Astrocyte (in vitro differentiated cells and primary cell): ENCODE data around the gene TUBE1. TPM values are rescaled to one million over a fixed set of nuclear protein-coding genes. Genes with fewer than 3 reads are reported as not detected.

Experiments used
- DNase-seq: peaks from one replicate; pipeline ENCODE4 v3.0.0-alpha.2; 2010; ENCODE audit warnings: low read depth
- FAIRE-seq: peaks from 2 replicates; lab custom pipeline; 2011; peaks lifted over from hg19 to GRCh38; lab: Jason Lieb, UNC
- H2AFZ ChIP-seq: 2 replicates; pipeline ENCODE4 v1.6.0; 2012; ENCODE audit warnings: low read depth, low read length, inconsistent platforms
- H3K27ac ChIP-seq: 2 replicates; pipeline ENCODE4 v1.5.1; 2011; ENCODE audit warnings: low read depth, low read length, inconsistent platforms
- H3K27me3 ChIP-seq: 2 replicates; pipeline ENCODE4 v1.6.0; 2011; ENCODE audit warnings: low read length, inconsistent platforms; ENCODE audit not compliant: insufficient read depth
- H3K36me3 ChIP-seq: 2 replicates; pipeline ENCODE4 v1.5.1; 2011; ENCODE audit warnings: low read length, inconsistent platforms; ENCODE audit not compliant: insufficient read depth
- H3K4me1 ChIP-seq: 2 replicates; pipeline ENCODE4 v1.5.1; 2011; ENCODE audit warnings: low read length, inconsistent platforms; ENCODE audit not compliant: insufficient read depth
- H3K4me2 ChIP-seq: 2 replicates; pipeline ENCODE4 v1.6.0; 2012; ENCODE audit warnings: low read length, inconsistent platforms
- H3K4me3 ChIP-seq: 2 replicates; pipeline ENCODE4 v1.5.1; 2011; ENCODE audit warnings: low read depth, mild to moderate bottlenecking, low read length, inconsistent platforms; ENCODE audit not compliant: insufficient read depth
- H3K79me2 ChIP-seq: 2 replicates; pipeline ENCODE4 v1.6.0; 2012; ENCODE audit warnings: mild to moderate bottlenecking, low read length, inconsistent platforms; ENCODE audit not compliant: insufficient read depth
- H3K9ac ChIP-seq: 2 replicates; pipeline ENCODE4 v1.6.0; 2012; ENCODE audit warnings: mild to moderate bottlenecking, low read length, inconsistent platforms
- H3K9me3 ChIP-seq: 2 replicates; pipeline ENCODE4 v1.5.1; 2012; ENCODE audit warnings: low read depth, mild to moderate bottlenecking, low read length, inconsistent platforms; ENCODE audit not compliant: insufficient read depth
- H4K20me1 ChIP-seq: 2 replicates; pipeline ENCODE4 v1.6.0; 2012; ENCODE audit warnings: low read length, inconsistent platforms; ENCODE audit not compliant: insufficient read depth
- H3K27ac Mint-ChIP-seq: one replicate; pipeline ENCODE4 v1.8.0; 2021; ENCODE audit warnings: mild to moderate bottlenecking, mixed read lengths; ENCODE audit not compliant: unreplicated experiment
- H3K27me3 Mint-ChIP-seq: one replicate; pipeline ENCODE4 v1.8.0; 2021; ENCODE audit warnings: low read depth, mixed read lengths; ENCODE audit not compliant: unreplicated experiment
- H3K36me3 Mint-ChIP-seq: one replicate; pipeline ENCODE4 v1.8.0; 2021; ENCODE audit warnings: low read depth, mixed read lengths; ENCODE audit not compliant: unreplicated experiment
- H3K4me1 Mint-ChIP-seq: one replicate; pipeline ENCODE4 v1.8.0; 2021; ENCODE audit warnings: low read depth, mixed read lengths; ENCODE audit not compliant: unreplicated experiment
- H3K4me3 Mint-ChIP-seq: one replicate; pipeline ENCODE4 v1.8.0; 2021; ENCODE audit warnings: mild to moderate bottlenecking, moderate library complexity, mixed read lengths; ENCODE audit not compliant: unreplicated experiment
- H3K9me3 Mint-ChIP-seq: one replicate; pipeline ENCODE4 v1.8.0; 2021; ENCODE audit warnings: mild to moderate bottlenecking, mixed read lengths; ENCODE audit not compliant: unreplicated experiment
- CTCF ChIP-seq: IDR thresholded peaks from 2 replicates; pipeline ENCODE4 v1.5.1; 2011; ENCODE audit warnings: low read depth, mild to moderate bottlenecking, inconsistent platforms, low read length, moderate library complexity; ENCODE audit not compliant: insufficient read depth
- EZH2 ChIP-seq: IDR thresholded peaks from 2 replicates; pipeline ENCODE4 v1.6.1; 2012; ENCODE audit warnings: mild to moderate bottlenecking, low read length, inconsistent platforms; ENCODE audit not compliant: insufficient read depth
- total RNA-seq: library from RNA; stranded (reverse); gene quantifications from 2 replicates; pipeline ENCODE4 v1.2.1, GENCODE V29; 2021

The TUBE1 gene
- total RNA-seq, 1 donor from 2014 or later = 17.7 TPM

GRCh38 chr6:112044196-112044595 lies 43.1 kb downstream of the TUBE1 start:
- Histone ChIP-seq H3K4me3 (no peak overlapping the region), H3K9me3 (no peaks in the 10 kb centered on the region), H3K9ac (peak overlapping the region; percentile 92), H3K27me3 (no peaks in the 10 kb centered on the region), H3K27ac (peak overlapping the region; percentile 86), H3K4me2 (peak overlapping the region; percentile 89), H3K4me1 (peaks cover 36% of the 10 kb centered on the region), H2AFZ (no peak overlapping the region), H3K79me2 (no peaks in the 10 kb centered on the region), H3K36me3 (no peaks in the 10 kb centered on the region), H4K20me1 (no peaks in the 10 kb centered on the region)
- peak overlapping the region; percentile 36 for H3K4me3 Mint-ChIP-seq
- DNase-seq (no peak), FAIRE-seq (no peak)
- no peaks in the 10 kb centered on the region for H3K27me3 Mint-ChIP-seq
- peaks cover 2% of the 10 kb centered on the region for H3K9me3 Mint-ChIP-seq
- TF ChIP-seq CTCF (no peak), EZH2 (no peak)
- H3K27ac Mint-ChIP-seq = peak overlapping the region; percentile 97
- H3K36me3 Mint-ChIP-seq = no peaks in the 10 kb centered on the region
- H3K4me1 Mint-ChIP-seq = peaks cover 30% of the 10 kb centered on the region

GRCh38 chr6:112043032-112044007 lies 44.0 kb downstream of the TUBE1 start:
- H3K27ac Mint-ChIP-seq = peak overlapping the region; percentile 99
- Histone ChIP-seq H3K4me3 (peak overlapping the region; percentile 82), H2AFZ (peak overlapping the region; percentile 57), H3K27me3 (no peaks in the 10 kb centered on the region), H3K9me3 (no peaks in the 10 kb centered on the region), H3K4me1 (peaks cover 40% of the 10 kb centered on the region), H3K4me2 (peak overlapping the region; percentile 89), H3K27ac (peak overlapping the region; percentile 91), H3K9ac (peak overlapping the region; percentile 92), H3K79me2 (no peaks in the 10 kb centered on the region), H3K36me3 (no peaks in the 10 kb centered on the region), H4K20me1 (no peaks in the 10 kb centered on the region)
- peaks cover 39% of the 10 kb centered on the region for H3K4me1 Mint-ChIP-seq
- FAIRE-seq = no peak
- TF ChIP-seq EZH2 (no peak), CTCF (peak; percentile 96)
- no peaks in the 10 kb centered on the region for H3K27me3 Mint-ChIP-seq
- DNase-seq = peak; percentile 81
- peak overlapping the region; percentile 93 for H3K4me3 Mint-ChIP-seq
- no peaks in the 10 kb centered on the region for H3K36me3 Mint-ChIP-seq
- no peaks in the 10 kb centered on the region for H3K9me3 Mint-ChIP-seq
